ENCODE data around the gene EIPR1. TPM values are rescaled to one million over a fixed set of nuclear protein-coding genes. Genes with fewer than 3 reads are reported as not detected.

The EIPR1 gene
- total and polyA plus RNA-seq, 10 of the 15 experiments (the other 5 are each of a cell fraction or from before 2014, with no cell fraction given) = 23.6 to 61.2 (median 42.2) TPM

- no peak overlapping the region for H3K4me2 ChIP-seq (ENCODE audit: control insufficient read depth, insufficient read depth)
- H3K4me1 ChIP-seq (ENCODE audit: control insufficient read depth, insufficient read depth, low read length) = no peaks in the 10 kb centered on the region
- 67% methylated on average over 3 of the region's 3 CpGs for WGBS (ENCODE audit: insufficient coverage, insufficient replicate concordance, low lambda C conversion rate, missing lambda C conversion rate)
- H3K79me2 ChIP-seq (ENCODE audit: control insufficient read depth, insufficient read depth, low read length) = no peaks in the 10 kb centered on the region; the same call in 1 of the 2 replicates
- in situ Hi-C loops (cut with MboI) (no loop called here), intact Hi-C loops (cut with micrococcal nuclease; ENCODE audit: unreplicated experiment) (no loop called here)
- peaks cover 0 to 3% of the 10 kb centered on the region in 2 experiments; a peak in 2 of 4 replicates for H3K36me3 ChIP-seq (ENCODE audit: control insufficient read depth in 2 of 2, insufficient read depth in 2 of 2, low read length in 1 of 2)
- no TSS peak for BruUV-seq (replicated peaks)
- no peak for ATAC-seq
- ChIA-PET SMC1A (ENCODE audit: uncharacterized antibody, unreplicated experiment) (no interaction called here), CTCF (no interaction called here), RAD21 (ENCODE audit: unreplicated experiment) (no interaction called here), POLR2A (no interaction called here)
- no peaks in the 10 kb centered on the region; the same call in 2 of the 3 replicates for H3K9me3 ChIP-seq (replicated peaks; ENCODE audit: control insufficient read depth, insufficient read depth, low read length)
- no peak for FAIRE-seq
- no peak for TF ChIP-seq STAT1 (conservative IDR thresholded peaks at IDR 0.05)
- TF ChIP-seq ATF7 (IDR thresholded peaks at IDR 0.05; ENCODE audit: low read depth) = no peak
- TF ChIP-seq ZNF687 (IDR thresholded peaks at IDR 0.05) = no peak
- TF ChIP-seq ASH2L (IDR thresholded peaks at IDR 0.05; ENCODE audit: borderline replicate concordance, low read depth) = no peak
- no peak for TF ChIP-seq PAX8 (IDR thresholded peaks at IDR 0.05)
- no peak for TF ChIP-seq TBL1XR1 (IDR thresholded peaks at IDR 0.05; ENCODE audit: low read depth, low read length)
- TF ChIP-seq BHLHE40 (IDR thresholded peaks at IDR 0.05; ENCODE audit: borderline replicate concordance in 1 of 2, low read depth in 2 of 2, low read length in 1 of 2) = no peak
- no peak for TF ChIP-seq HDAC6 (IDR thresholded peaks at IDR 0.05; ENCODE audit: unreplicated experiment)
- TF ChIP-seq ZNF592 (IDR thresholded peaks at IDR 0.05) = no peak
- no peak for TF ChIP-seq ZBED1 (IDR thresholded peaks at IDR 0.05; ENCODE audit: borderline replicate concordance)
- TF ChIP-seq RFX5 (IDR thresholded peaks at IDR 0.05; ENCODE audit: low read depth, low read length) = no peak
- no peak for TF ChIP-seq CREB1 (IDR thresholded peaks at IDR 0.05; ENCODE audit: low read depth)
- no peak for TF ChIP-seq SIN3A (IDR thresholded peaks at IDR 0.05; ENCODE audit: low read depth, low read length)
- TF ChIP-seq MYC (IDR thresholded peaks at IDR 0.05; ENCODE audit: insufficient read depth, insufficient read length, insufficient replicate concordance, low read length, severe bottlenecking) = no peak
- no peak for TF ChIP-seq DPF2 (IDR thresholded peaks at IDR 0.05)
- no peak for TF ChIP-seq MEF2A (IDR thresholded peaks at IDR 0.05; ENCODE audit: insufficient read depth, low read depth, low read length)
- no peak for TF ChIP-seq IKZF1 (conservative IDR thresholded peaks at IDR 0.05)
- TF ChIP-seq LARP7 (IDR thresholded peaks at IDR 0.05) = no peak
- TF ChIP-seq KAT2A (conservative IDR thresholded peaks at IDR 0.05; ENCODE audit: control insufficient read depth, low read depth, low read length) = no peak
- no peak for TF ChIP-seq KDM1A (IDR thresholded peaks at IDR 0.05; ENCODE audit: borderline replicate concordance)
- no peak overlapping the region for H3K4me3 ChIP-seq
- no peak overlapping the region for H2AFZ ChIP-seq (ENCODE audit: control insufficient read depth, low read depth, low read length)
- DNase-seq (ENCODE audit: low read depth, low spot score) = no peak
- no peaks in the 10 kb centered on the region for H3K27me3 ChIP-seq (replicated peaks in 1 of 2; ENCODE audit: control insufficient read depth in 2 of 2, insufficient read depth in 2 of 2, low read length in 1 of 2)
- H3K27ac ChIP-seq (ENCODE audit: control insufficient read depth, insufficient read depth) = no peak overlapping the region
- H4K20me1 ChIP-seq (ENCODE audit: control insufficient read depth, insufficient read depth) = no peaks in the 10 kb centered on the region
- H3K9ac ChIP-seq (ENCODE audit: control insufficient read depth, insufficient read depth, low read length) = no peak overlapping the region
Measured at GRCh38 chr2:3294069-3294468, 83.5 kb downstream of the EIPR1 start.
